Hepatocyte (in vitro differentiated cells): ENCODE measurements around the gene MED9. TPM values are rescaled to one million over a fixed set of nuclear protein-coding genes. Genes with fewer than 3 reads are reported as not detected.

Experiments
- DNase-seq: peaks from one replicate; pipeline ENCODE4 v3.0.0-alpha.2; 2016; ENCODE audit warnings: low spot score
- H2AFZ ChIP-seq: fragments of 200-600 bp; sonication (generic); 2 replicates; pipeline ENCODE4 v1.6.0; 2016; ENCODE audit warnings: antibody characterized with exemption, mild to moderate bottlenecking
- H3K27ac ChIP-seq: fragments of 200-600 bp; sonication (generic); 2 replicates; pipeline ENCODE4 v1.5.1; 2016; ENCODE audit warnings: mild to moderate bottlenecking
- H3K27me3 ChIP-seq: fragments of 200-600 bp; sonication (generic); 2 replicates; pipeline ENCODE4 v1.6.1; 2016
- H3K36me3 ChIP-seq: fragments of 200-600 bp; sonication (generic); replicated peaks from 2 replicates; pipeline ENCODE4 v1.5.1; 2016; ENCODE audit warnings: low read depth; ENCODE audit not compliant: insufficient read depth
- H3K4me1 ChIP-seq: fragments of 200-600 bp; sonication (generic); 2 replicates; pipeline ENCODE4 v1.5.1; 2016; ENCODE audit warnings: mild to moderate bottlenecking, moderate library complexity; ENCODE audit not compliant: insufficient read depth
- H3K4me2 ChIP-seq: fragments of 200-600 bp; sonication (generic); 2 replicates; pipeline ENCODE4 v1.6.0; 2016
- H3K4me3 ChIP-seq: fragments of 200-600 bp; sonication (generic); 2 replicates; pipeline ENCODE4 v1.5.1; 2016; ENCODE audit warnings: mild to moderate bottlenecking
- H3K79me2 ChIP-seq: fragments of 200-600 bp; sonication (generic); 2 replicates; pipeline ENCODE4 v1.6.0; 2017; ENCODE audit warnings: mild to moderate bottlenecking
- H3K9me2 ChIP-seq: fragments of 200-600 bp; sonication (generic); replicated peaks from 2 replicates; pipeline ENCODE4 v1.6.0; 2017; ENCODE audit warnings: mild to moderate bottlenecking; ENCODE audit not compliant: insufficient read depth
- H3K9me3 ChIP-seq: fragments of 200-600 bp; sonication (generic); 2 replicates; pipeline ENCODE4 v1.5.1; 2016; ENCODE audit warnings: low read depth, mild to moderate bottlenecking
- H4K20me1 ChIP-seq: fragments of 200-600 bp; sonication (generic); 2 replicates; pipeline ENCODE4 v1.6.0; 2016; ENCODE audit warnings: mild to moderate bottlenecking; ENCODE audit not compliant: insufficient read depth, poor library complexity, severe bottlenecking
- EZH2 ChIP-seq: fragments of 200-600 bp; sonication (generic); IDR thresholded peaks from 2 replicates; pipeline ENCODE4 v1.6.1; 2016; ENCODE audit warnings: antibody characterized with exemption, mild to moderate bottlenecking, borderline replicate concordance
- EZH2phosphoT487 ChIP-seq: fragments of 200-600 bp; sonication (generic); IDR thresholded peaks from one replicate; pipeline ENCODE4 v1.6.1; 2018; ENCODE audit warnings: antibody characterized with exemption, mild to moderate bottlenecking, low read depth, moderate library complexity; ENCODE audit not compliant: unreplicated experiment, severe bottlenecking
- WGBS: methylation state at CpG from one replicate; pipeline ENCODE4 v1.1.6; 2016; ENCODE audit warnings: low lambda C conversion rate; ENCODE audit errors: missing lambda C conversion rate; 5-methylcytosine and 5-hydroxymethylcytosine counted together
- polyA plus RNA-seq: library from polyadenylated mRNA; unstranded; fragments of >200 nt; fragmentation: Nextera tagmentation; extraction: Ambion mirVana; gene quantifications from 2 replicates; pipeline ENCODE4 v1.2.1, GENCODE V29; 2016
- total RNA-seq: library from RNA; depleted of rRNA; stranded (reverse); fragments of >200 nt; gene quantifications from 2 replicates; pipeline ENCODE4 v1.2.3, GENCODE V29; 2014
- TF ChIP-seq, protein P1 (sequence below): fragments of 200-600 bp; sonication (generic); IDR thresholded peaks from 2 replicates; pipeline ENCODE4 v1.5.1; 2016; ENCODE audit warnings: antibody characterized with exemption, mild to moderate bottlenecking; ENCODE audit not compliant: poor library complexity

The MED9 gene
- total and polyA plus RNA-seq, 2 experiments from 2014 or later = 17.1 to 17.3 TPM

DNA sequence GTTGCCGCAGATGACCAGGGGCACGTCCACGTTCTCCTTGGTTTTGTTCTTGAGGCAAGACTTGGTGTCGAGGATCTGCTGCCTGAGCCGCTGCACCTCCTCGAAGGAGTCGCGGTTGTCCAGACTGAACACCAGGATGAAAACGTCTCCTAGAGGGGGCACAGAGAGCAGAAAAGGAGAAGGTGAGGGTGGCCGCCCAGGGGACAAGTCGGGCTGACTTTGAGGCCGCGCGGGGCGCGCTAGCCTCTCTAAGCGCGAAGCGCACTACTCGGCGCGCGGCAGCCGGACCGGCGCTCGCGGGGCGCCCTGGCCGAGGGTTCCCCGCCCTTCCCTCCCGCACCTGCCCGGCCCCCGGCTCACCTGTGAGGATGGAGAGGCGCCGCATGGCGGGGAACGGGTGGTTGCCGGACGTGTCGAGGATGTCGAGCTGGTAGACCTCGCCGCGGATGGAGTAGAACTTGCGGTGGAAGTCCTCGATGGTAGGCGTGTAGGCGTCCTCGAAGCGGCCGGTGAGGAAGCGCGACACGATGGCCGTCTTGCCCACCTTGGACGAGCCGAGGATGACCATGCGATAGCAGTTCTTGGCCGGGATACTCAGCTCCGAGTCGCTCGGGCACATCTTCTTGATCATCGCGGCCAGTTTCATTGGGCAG lies 18.9 kb downstream of the MED9 start:
- Histone ChIP-seq H4K20me1 (no peaks in the 10 kb centered on the region), H3K4me3 (peak overlapping the region; percentile 70), H3K4me2 (peak overlapping the region; percentile 99), H3K36me3 (no peaks in the 10 kb centered on the region), H3K4me1 (peaks cover 21% of the 10 kb centered on the region), H3K9me3 (no peaks in the 10 kb centered on the region), H3K27ac (peak overlapping the region; percentile 25), H3K9me2 (no peaks in the 10 kb centered on the region), H2AFZ (peak overlapping the region; percentile 42), H3K79me2 (no peaks in the 10 kb centered on the region), H3K27me3 (peaks cover 9% of the 10 kb centered on the region)
- TF ChIP-seq, protein P1, sequence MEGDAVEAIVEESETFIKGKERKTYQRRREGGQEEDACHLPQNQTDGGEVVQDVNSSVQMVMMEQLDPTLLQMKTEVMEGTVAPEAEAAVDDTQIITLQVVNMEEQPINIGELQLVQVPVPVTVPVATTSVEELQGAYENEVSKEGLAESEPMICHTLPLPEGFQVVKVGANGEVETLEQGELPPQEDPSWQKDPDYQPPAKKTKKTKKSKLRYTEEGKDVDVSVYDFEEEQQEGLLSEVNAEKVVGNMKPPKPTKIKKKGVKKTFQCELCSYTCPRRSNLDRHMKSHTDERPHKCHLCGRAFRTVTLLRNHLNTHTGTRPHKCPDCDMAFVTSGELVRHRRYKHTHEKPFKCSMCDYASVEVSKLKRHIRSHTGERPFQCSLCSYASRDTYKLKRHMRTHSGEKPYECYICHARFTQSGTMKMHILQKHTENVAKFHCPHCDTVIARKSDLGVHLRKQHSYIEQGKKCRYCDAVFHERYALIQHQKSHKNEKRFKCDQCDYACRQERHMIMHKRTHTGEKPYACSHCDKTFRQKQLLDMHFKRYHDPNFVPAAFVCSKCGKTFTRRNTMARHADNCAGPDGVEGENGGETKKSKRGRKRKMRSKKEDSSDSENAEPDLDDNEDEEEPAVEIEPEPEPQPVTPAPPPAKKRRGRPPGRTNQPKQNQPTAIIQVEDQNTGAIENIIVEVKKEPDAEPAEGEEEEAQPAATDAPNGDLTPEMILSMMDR = no peak
- TF ChIP-seq EZH2phosphoT487 = peak; percentile 59
- WGBS = 3% methylated on average over 58 of the region's 65 CpGs
- DNase-seq = peak; percentile 53

GRCh38 chr17:17496189-17497064 lies 19.6 kb downstream of the MED9 start, which contains the start of gene RASD1:
RASD1 (minus strand) TSS chr17:17496395; CDS start chr17:17496181, 214 bp downstream.
- H3K27me3 ChIP-seq = peaks cover 9% of the 10 kb centered on the region
- no peaks in the 10 kb centered on the region for H3K36me3 ChIP-seq
- peak within 1 kb of the TSS; percentile 99 for H3K4me2 ChIP-seq
- 1% methylated on average over 59 of the region's 93 CpGs for WGBS
- H3K9me3 ChIP-seq = no peaks in the 10 kb centered on the region
- no peaks in the 10 kb centered on the region for H3K9me2 ChIP-seq
- peak within 1 kb of the TSS; percentile 78 for H3K4me3 ChIP-seq
- H3K79me2 ChIP-seq = no peaks in the 10 kb centered on the region
- H3K4me1 ChIP-seq = peaks cover 21% of the 10 kb centered on the region
- H3K27ac ChIP-seq = peak within 1 kb of the TSS; percentile 82
- H2AFZ ChIP-seq = peak within 1 kb of the TSS; percentile 96
- H4K20me1 ChIP-seq = no peaks in the 10 kb centered on the region
- TF ChIP-seq, protein P1 = peak; percentile 87
- TF ChIP-seq EZH2 = no peak
- TF ChIP-seq EZH2phosphoT487 = no peak
- peak; percentile 96 for DNase-seq

- Histone ChIP-seq H3K4me1 (peaks cover 21% of the 10 kb centered on the region), H3K36me3 (no peaks in the 10 kb centered on the region), H3K9me2 (no peaks in the 10 kb centered on the region), H3K27ac (no peak overlapping the region), H2AFZ (no peak overlapping the region), H4K20me1 (no peaks in the 10 kb centered on the region), H3K79me2 (no peaks in the 10 kb centered on the region), H3K4me3 (no peak overlapping the region), H3K27me3 (peaks cover 9% of the 10 kb centered on the region), H3K4me2 (peak overlapping the region; percentile 99), H3K9me3 (no peaks in the 10 kb centered on the region)
- WGBS = 38% methylated on average over 19 of the region's 19 CpGs
- DNase-seq = no peak
- no peak for TF ChIP-seq EZH2phosphoT487
- TF ChIP-seq, protein P1 = no peak
- no peak for TF ChIP-seq EZH2
Observed at GRCh38 chr17:17497065-17497844, 20.5 kb downstream of the MED9 start.
